HG03175 (cell line): ENCODE data around the gene FOS.
"Not testable (repeated sequence)": the region's sequence is repeated elsewhere in the genome, so short reads cannot be mapped to it uniquely, and the experiment has no call there.

ENCODE experiments used
- ATAC-seq: cut with Tn5 transposase; IDR thresholded peaks from one replicate; pipeline ENCODE4 v1.9.1; 2021; ENCODE audit warnings: mild to moderate bottlenecking, moderate library complexity; ENCODE audit not compliant: unreplicated experiment

The FOS gene

GRCh38 chr14:75274899-75275569, 3.6 kb upstream of the FOS start:
- no peak for ATAC-seq

DNA sequence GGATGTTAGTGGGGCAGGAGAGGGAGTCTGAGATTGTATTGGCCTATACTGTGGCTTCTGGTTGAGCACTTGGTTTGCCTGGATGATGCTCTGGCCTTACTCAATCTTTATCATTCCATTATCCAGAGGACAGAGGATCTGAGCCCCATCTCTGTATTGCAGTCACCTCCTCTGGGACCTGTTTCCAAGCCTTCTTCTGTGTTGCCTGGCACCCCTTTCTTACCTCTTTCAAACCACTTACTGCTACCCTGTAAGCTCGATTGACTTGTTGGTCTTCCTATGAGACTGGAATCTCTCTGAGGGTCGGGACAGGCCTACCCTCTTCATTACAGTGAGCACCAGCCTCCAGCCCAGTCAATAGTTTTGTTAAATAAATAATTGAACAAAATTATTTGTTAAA, 3.0 kb upstream of the FOS start:
- no peak for ATAC-seq

DNA sequence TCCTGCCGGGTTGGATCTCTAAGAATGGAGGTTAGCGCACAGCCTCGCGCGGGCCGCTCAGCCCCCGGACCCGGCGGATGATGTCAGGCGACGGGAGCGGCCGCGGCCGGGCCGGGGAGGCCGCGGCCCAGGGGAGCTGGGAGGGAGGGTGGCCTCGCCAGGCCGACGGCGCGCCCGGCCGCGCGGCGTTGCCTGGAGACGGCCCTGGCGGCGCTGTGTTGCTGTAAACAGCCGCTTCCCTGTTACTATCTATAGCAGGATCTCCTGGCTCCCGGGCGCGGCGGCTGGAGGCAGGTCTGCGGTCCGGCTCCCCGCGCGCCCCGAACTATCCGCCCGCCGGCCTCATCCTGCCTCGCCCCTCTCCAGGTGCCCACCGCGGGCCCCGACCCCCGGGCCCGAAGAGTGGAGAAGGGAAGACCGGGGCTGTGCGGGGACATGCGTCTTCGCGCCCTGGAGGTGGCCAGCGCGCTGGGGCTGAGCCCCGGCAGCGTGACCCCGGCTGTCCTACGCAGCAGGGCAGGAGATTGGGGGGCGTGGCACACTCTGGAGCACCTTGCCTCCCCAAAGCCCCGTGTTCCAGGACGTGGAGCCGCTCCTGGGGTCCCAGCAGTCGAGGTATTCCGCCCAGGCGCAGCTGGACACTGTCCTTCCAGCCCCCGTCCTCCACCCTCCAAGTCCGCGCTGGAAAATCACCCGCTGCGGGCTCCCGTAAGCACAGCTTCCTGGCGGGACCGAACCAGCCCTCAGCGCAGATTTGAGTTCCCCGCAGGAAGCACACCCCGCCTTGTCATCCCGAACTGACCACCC, 1.4 kb upstream of the FOS start:
- ATAC-seq: peak; percentile 31

GRCh38 chr14:75277815-75278421, 710 bp upstream of the FOS start:
- ATAC-seq: no peak

DNA sequence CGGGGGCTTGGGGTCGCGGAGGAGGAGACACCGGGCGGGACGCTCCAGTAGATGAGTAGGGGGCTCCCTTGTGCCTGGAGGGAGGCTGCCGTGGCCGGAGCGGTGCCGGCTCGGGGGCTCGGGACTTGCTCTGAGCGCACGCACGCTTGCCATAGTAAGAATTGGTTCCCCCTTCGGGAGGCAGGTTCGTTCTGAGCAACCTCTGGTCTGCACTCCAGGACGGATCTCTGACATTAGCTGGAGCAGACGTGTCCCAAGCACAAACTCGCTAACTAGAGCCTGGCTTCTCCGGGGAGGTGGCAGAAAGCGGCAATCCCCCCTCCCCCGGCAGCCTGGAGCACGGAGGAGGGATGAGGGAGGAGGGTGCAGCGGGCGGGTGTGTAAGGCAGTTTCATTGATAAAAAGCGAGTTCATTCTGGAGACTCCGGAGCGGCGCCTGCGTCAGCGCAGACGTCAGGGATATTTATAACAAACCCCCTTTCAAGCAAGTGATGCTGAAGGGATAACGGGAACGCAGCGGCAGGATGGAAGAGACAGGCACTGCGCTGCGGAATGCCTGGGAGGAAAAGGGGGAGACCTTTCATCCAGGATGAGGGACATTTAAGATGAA, 630 bp downstream of the FOS start:
- ATAC-seq: no peak

GRCh38 chr14:75279763-75280290, 1.2 kb downstream of the FOS start:
- no peak for ATAC-seq

- no peak for ATAC-seq
These were observed 1.7 kb downstream of the FOS start for GRCh38 chr14:75280291-75280830.

DNA sequence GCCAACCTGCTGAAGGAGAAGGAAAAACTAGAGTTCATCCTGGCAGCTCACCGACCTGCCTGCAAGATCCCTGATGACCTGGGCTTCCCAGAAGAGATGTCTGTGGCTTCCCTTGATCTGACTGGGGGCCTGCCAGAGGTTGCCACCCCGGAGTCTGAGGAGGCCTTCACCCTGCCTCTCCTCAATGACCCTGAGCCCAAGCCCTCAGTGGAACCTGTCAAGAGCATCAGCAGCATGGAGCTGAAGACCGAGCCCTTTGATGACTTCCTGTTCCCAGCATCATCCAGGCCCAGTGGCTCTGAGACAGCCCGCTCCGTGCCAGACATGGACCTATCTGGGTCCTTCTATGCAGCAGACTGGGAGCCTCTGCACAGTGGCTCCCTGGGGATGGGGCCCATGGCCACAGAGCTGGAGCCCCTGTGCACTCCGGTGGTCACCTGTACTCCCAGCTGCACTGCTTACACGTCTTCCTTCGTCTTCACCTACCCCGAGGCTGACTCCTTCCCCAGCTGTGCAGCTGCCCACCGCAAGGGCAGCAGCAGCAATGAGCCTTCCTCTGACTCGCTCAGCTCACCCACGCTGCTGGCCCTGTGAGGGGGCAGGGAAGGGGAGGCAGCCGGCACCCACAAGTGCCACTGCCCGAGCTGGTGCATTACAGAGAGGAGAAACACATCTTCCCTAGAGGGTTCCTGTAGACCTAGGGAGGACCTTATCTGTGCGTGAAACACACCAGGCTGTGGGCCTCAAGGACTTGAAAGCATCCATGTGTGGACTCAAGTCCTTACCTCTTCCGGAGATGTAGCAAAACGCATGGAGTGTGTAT, 2.4 kb downstream of the FOS start:
- ATAC-seq: no peak

DNA sequence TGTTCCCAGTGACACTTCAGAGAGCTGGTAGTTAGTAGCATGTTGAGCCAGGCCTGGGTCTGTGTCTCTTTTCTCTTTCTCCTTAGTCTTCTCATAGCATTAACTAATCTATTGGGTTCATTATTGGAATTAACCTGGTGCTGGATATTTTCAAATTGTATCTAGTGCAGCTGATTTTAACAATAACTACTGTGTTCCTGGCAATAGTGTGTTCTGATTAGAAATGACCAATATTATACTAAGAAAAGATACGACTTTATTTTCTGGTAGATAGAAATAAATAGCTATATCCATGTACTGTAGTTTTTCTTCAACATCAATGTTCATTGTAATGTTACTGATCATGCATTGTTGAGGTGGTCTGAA, 3.0 kb downstream of the FOS start:
- ATAC-seq: no peak

DNA sequence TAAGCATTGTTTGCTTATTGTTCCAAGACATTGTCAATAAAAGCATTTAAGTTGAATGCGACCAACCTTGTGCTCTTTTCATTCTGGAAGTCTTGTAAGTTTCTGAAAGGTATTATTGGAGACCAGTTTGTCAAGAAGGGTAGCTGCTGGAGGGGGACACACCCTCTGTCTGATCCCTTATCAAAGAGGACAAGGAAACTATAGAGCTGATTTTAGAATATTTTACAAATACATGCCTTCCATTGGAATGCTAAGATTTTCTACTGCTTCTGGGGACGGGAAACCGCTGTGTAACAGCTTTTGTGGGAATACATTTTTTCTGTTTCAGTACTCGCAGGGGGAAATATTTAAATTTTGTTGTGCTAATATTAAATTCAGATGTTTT, 3.5 kb downstream of the FOS start:
- ATAC-seq: no peak

GRCh38 chr14:75282555-75283161, 4.0 kb downstream of the FOS start:
- not testable (repeated sequence) for ATAC-seq

DNA sequence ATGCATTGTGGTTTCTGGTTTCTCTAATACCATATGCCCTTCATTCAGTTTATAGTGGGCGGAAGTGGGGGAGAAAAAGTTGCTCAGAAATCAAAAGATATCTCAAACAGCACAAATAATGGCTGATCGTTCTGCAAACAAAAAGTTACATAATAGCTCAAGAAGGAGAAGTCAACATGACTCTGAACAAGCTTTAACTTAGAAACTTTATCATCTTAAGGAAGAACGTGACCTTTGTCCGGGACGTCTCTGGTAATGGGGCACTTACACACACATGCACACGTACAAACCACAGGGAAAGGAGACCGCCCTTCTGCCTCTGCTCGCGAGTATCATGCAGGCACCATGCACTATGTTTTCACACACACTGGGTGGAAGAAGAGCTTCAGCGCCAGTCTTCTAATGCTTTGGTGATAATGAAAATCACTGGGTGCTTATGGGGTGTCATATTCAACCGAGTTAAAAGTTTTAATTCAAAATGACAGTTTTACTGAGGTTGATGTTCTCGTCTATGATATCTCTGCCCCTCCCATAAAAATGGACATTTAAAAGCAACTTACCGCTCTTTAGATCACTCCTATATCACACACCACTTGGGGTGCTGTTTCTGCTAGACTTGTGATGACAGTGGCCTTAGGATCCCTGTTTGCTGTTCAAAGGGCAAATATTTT, 4.7 kb downstream of the FOS start:
- ATAC-seq: no peak

DNA sequence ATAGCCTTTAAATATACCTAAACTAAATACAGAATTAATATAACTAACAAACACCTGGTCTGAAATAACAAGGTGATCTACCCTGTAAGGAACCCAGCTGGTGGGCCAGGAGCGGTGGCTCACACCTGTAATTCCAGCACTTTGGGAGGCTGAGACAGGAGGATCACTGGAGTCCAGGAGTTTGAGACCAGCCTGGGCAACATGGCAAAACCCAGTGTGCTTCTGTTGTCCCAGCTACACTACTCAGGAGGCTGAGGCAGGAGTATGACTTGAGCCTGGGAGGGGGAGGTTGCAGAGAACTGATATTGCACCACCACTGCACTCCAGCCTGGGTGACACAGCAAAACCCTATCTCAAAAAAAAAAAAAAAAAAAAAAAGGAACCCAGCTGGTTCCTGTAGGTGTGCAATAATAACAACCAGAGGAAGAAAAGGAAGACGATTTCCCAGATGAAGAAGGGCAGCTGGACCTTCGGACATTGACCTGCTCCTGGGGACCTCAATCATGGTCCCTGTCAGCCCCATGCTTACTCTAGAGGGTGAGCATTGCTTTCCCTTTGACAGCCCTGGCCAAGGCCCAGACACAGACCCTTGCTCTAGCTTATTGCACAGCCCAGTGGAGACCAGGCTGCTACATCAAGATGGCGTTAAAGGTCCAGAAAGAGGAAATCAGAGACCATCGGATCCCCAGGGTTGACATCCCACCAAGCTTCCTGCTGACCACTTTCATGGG, 5.4 kb downstream of the FOS start:
- no peak for ATAC-seq

GRCh38 chr14:75285331-75285730, 6.7 kb downstream of the FOS start:
- no peak for ATAC-seq

DNA sequence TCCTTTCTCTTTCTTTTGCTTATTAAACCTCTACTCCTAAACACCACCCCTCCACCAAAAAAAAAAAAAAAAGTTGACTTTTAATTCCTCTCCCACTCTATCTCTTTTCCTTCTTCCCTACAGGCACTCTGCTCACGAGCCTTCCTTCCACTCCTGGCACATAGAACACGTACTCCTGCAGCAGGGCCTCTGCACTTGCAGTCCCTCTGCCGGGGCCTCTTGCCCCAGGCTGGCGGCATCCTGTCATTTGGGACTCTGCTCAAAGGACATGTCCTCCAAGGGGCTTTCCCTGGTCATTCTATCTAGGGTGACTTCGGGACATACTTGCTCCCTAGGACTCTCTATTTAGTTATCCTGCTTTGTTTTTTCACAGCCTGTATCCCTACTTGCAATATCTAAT, 7.7 kb downstream of the FOS start:
- no peak for ATAC-seq

DNA sequence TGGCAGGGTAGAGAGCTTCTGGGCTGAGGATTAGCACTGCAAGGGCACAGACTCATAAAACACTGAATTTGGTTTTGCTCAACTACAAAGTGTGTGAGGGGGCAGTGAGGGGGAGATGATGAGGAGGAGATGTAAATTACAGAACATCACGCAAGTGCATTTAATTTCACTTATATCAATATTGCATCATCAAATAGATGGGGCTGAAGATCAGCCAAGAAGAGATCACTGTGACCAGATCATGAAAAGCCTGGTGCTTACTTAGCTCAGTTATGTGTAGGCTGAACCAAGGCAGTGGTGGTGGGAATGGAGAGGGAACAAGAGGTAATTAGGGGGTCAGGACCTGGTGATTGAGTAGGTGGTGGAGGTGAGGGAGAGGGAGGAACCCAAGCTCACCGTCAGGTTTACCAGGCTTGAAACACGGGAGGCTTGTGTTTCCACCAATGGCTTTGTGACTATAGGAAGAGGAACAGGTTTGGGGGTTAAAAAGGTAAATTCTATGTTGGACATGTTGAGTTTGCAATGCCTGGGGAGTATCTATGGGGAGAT, 11.3 kb downstream of the FOS start:
- ATAC-seq: no peak

DNA sequence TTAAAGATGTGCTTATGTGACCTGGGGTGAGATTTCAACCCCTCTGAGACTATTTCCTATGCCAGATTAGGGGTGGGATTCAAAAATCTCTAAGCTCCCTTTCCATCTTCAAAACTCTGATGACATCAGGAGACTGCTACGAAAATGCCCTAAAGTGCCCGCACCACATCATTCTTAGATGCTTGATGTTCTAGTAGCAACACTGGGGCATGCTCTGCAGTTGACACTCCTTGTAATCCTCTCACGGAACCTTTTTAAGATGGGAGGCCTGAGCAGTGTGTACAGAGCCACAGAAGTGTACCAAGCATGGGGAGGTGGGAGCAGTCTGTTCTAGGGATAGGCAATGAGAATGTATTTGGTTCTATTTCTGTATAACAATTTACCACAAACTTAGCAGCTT, 12.2 kb downstream of the FOS start:
- no peak for ATAC-seq

- no peak for ATAC-seq
These were observed 12.7 kb downstream of the FOS start for GRCh38 chr14:75291331-75291730.
